ENCODE data around the gene MYMK. TPM values are rescaled to one million over a fixed set of nuclear protein-coding genes. Genes with fewer than 3 reads are reported as not detected.

The MYMK gene
- total and polyA plus RNA-seq, 2 of the 13 experiments (the other 11 are each of a cell fraction or from before 2014, with no cell fraction given), result not detected

DNA sequence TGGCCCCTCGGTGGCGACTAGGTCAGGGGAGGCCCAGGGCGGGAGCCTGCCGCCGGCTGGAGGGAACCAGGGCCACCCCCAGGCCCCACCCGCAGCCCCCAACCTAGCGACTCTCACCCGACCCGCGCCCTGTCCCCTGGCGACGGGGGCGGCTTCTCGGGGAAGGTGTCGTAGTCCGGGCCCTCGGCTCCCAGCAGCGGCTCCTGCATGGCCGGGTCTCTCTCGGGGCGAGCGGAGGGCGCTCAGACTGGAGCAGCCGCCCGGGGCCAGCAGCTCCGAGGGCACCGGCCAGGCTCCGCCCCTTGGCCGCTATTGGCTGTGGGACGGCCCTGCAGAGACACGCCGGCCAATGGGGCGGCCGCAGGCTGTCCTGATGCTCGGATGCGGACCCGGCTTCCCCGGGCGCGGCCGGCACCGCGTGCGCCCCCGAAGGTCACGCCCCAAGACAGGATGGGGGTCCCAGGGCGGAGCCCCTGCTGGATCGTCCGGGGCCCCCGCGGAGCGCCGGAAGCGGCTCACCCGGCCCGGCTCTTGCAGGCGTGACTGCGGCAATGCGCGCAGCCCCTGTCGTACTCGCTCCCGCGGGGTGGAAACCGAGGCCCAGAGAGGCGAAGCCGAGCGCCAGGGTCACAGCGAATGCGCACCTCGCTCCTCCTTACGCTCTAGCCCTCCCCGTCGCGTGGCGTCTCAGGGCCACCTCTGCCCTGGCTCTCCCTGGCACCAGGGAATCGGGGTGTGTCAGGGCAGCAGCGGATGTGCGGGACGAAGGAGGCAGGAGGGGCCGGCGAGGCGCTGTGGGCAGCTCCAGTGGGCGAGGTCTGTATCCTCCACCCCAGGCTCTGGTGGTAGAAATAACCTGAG, 45.7 kb downstream of the MYMK start, which contains the start of gene SLC2A6 (continued):
- no peak for TF ChIP-seq SOX13 (IDR thresholded peaks at IDR 0.05)
- TF ChIP-seq SOX13 (CRISPR knock-in tag; conservative IDR thresholded peaks at IDR 0.05 in 1 of 2, IDR thresholded peaks at IDR 0.05 in 1 of 2), result no peak
- no peak for TF ChIP-seq ZNF672 (CRISPR knock-in tag; IDR thresholded peaks at IDR 0.05)
- TF ChIP-seq TOPORS (CRISPR knock-in tag; IDR thresholded peaks at IDR 0.05), result peak; percentile 76
- peak; percentile 69; the same call in 1 of the 2 replicates for TF ChIP-seq GABPB1 (CRISPR knock-in tag; IDR thresholded peaks at IDR 0.05)
- TF ChIP-seq GATAD1 (CRISPR knock-in tag; IDR thresholded peaks at IDR 0.05), result peak; percentile 33; the same call in 1 of the 2 replicates
- no peak for TF ChIP-seq TCF7L2 (IDR thresholded peaks at IDR 0.05; ENCODE audit: low read depth, low read length)
- TF ChIP-seq, protein P1, sequence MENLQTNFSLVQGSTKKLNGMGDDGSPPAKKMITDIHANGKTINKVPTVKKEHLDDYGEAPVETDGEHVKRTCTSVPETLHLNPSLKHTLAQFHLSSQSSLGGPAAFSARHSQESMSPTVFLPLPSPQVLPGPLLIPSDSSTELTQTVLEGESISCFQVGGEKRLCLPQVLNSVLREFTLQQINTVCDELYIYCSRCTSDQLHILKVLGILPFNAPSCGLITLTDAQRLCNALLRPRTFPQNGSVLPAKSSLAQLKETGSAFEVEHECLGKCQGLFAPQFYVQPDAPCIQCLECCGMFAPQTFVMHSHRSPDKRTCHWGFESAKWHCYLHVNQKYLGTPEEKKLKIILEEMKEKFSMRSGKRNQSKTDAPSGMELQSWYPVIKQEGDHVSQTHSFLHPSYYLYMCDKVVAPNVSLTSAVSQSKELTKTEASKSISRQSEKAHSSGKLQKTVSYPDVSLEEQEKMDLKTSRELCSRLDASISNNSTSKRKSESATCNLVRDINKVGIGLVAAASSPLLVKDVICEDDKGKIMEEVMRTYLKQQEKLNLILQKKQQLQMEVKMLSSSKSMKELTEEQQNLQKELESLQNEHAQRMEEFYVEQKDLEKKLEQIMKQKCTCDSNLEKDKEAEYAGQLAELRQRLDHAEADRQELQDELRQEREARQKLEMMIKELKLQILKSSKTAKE (CRISPR knock-in tag; IDR thresholded peaks at IDR 0.05; ENCODE audit: borderline replicate concordance), result 0 out of 2 replicates have a peak, but pooled peaks have one; percentile 40
- TF ChIP-seq EED (CRISPR knock-in tag; IDR thresholded peaks at IDR 0.05), result peak; percentile 93
- peak; percentile 68 for TF ChIP-seq ZFX (CRISPR knock-in tag; IDR thresholded peaks at IDR 0.05; ENCODE audit: low read depth)
- TF ChIP-seq CHD4 (IDR thresholded peaks at IDR 0.05; ENCODE audit: borderline replicate concordance, low read length), result no peak
- TF ChIP-seq ZNF597 (CRISPR knock-in tag; IDR thresholded peaks at IDR 0.05), result no peak
- TF ChIP-seq, protein P2, sequence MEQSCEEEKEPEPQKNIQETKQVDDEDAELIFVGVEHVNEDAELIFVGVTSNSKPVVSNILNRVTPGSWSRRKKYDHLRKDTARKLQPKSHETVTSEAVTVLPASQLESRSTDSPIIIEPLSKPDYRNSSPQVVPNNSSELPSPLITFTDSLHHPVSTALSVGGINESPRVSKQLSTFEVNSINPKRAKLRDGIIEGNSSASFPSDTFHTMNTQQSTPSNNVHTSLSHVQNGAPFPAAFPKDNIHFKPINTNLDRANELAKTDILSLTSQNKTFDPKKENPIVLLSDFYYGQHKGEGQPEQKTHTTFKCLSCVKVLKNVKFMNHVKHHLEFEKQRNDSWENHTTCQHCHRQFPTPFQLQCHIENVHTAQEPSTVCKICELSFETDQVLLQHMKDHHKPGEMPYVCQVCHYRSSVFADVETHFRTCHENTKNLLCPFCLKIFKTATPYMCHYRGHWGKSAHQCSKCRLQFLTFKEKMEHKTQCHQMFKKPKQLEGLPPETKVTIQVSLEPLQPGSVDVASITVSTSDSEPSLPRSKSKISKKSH (CRISPR knock-in tag; IDR thresholded peaks at IDR 0.05; ENCODE audit: borderline replicate concordance), result peak; percentile 40; the same call in 1 of the 2 replicates
- no peak for TF ChIP-seq ZBTB1 (CRISPR knock-in tag; IDR thresholded peaks at IDR 0.05; ENCODE audit: borderline replicate concordance)
- TF ChIP-seq POLR2G (IDR thresholded peaks at IDR 0.05; ENCODE audit: low read depth, low read length), result peak; percentile 77
- peak; percentile 65; the same call in 1 of the 2 replicates for TF ChIP-seq TFDP1 (CRISPR knock-in tag; IDR thresholded peaks at IDR 0.05; ENCODE audit: borderline replicate concordance)
- 0 out of 2 replicates have a peak, but pooled peaks have one; percentile 11 for TF ChIP-seq RAD21 (CRISPR knock-in tag; IDR thresholded peaks at IDR 0.05)
- no peak for TF ChIP-seq ZBTB38 (CRISPR knock-in tag; IDR thresholded peaks at IDR 0.05)
- no peak for TF ChIP-seq NR3C1 (CRISPR knock-in tag; IDR thresholded peaks at IDR 0.05)
- TF ChIP-seq MEF2D (CRISPR knock-in tag; IDR thresholded peaks at IDR 0.05), result no peak
- peak; percentile 81; the same call in 1 of the 2 replicates for TF ChIP-seq SNAI1 (CRISPR knock-in tag; IDR thresholded peaks at IDR 0.05; ENCODE audit: borderline replicate concordance)
- no peak for TF ChIP-seq KDM6A (CRISPR knock-in tag; IDR thresholded peaks at IDR 0.05; ENCODE audit: low read depth)
- TF ChIP-seq ZMYM4 (CRISPR knock-in tag; IDR thresholded peaks at IDR 0.05), result peak; percentile 41; the same call in 1 of the 2 replicates
- TF ChIP-seq ZNF841 (CRISPR knock-in tag; IDR thresholded peaks at IDR 0.05; ENCODE audit: borderline replicate concordance), result no peak
- 0 out of 2 replicates have a peak, but pooled peaks have one; percentile 54 for TF ChIP-seq ZNF619 (CRISPR knock-in tag; IDR thresholded peaks at IDR 0.05)
